Pericardium fibroblast (primary cell): ENCODE results near the gene FBXW10B. TPM values are rescaled to one million over a fixed set of nuclear protein-coding genes. Genes with fewer than 3 reads are reported as not detected.

ENCODE experiments used
- total RNA-seq: library from RNA; depleted of rRNA; stranded (reverse); fragments of >200 nt; gene quantifications from 2 replicates; pipeline ENCODE4 v1.2.3, GENCODE V29; 2015

The FBXW10B gene, protein sequence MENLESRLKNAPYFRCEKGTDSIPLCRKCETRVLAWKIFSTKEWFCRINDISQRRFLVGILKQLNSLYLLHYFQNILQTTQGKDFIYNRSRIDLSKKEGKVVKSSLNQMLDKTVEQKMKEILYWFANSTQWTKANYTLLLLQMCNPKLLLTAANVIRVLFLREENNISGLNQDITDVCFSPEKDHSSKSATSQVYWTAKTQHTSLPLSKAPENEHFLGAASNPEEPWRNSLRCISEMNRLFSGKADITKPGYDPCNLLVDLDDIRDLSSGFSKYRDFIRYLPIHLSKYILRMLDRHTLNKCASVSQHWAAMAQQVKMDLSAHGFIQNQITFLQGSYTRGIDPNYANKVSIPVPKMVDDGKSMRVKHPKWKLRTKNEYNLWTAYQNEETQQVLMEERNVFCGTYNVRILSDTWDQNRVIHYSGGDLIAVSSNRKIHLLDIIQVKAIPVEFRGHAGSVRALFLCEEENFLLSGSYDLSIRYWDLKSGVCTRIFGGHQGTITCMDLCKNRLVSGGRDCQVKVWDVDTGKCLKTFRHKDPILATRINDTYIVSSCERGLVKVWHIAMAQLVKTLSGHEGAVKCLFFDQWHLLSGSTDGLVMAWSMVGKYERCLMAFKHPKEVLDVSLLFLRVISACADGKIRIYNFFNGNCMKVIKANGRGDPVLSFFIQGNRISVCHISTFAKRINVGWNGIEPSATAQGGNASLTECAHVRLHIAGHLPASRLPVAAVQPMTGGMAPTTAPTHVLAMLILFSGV
- total RNA-seq = not detected in 2 replicates

DNA sequence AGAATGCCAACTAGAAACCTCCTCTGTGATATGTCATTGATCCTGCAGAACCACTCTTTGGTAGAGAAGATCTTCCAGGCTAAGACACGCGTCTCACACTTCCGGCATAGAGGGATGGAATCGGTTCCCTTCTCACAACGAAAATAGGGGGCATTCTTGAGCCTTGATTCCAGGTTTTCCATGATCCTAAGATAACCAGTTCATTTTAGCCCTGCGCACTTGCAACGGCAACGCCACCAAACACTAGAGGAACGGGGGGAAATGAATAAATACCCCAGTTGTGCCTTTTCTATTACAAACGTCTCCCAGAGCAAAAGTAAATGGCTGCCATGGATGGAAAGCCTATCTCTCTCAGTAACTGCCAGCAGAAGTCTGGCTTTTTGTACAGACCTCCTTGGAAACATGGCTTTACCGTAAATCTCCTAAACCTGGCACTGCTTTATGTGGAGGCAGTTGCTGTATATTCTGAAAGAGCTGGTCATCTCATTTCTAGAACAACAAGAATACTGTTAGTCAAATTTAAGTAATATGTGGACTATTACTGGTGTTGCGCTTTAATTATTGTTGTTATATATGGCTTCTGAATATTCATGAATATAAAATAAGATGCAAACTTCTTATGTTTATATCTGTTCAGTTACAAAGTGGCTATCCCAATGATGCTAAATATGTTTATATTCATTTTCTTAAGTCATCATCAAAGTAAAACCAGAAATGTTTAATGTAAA, at the start of gene FBXW10B:
Gene FBXW10B, minus strand, starts transcription at position 374 of the 728 bp plus-strand sequence. Its CDS starts 192 bp downstream, at position 182.

Other genes starting within 250 kb of the FBXW10B start
- gene CDRT4, start 152.1 kb downstream of the FBXW10B start, total RNA-seq = 0.12 and 3.0 TPM in 2 replicates
- 0.77 and 3.0 TPM in 2 replicates for gene TVP23C, start 56.2 kb downstream of the FBXW10B start, total RNA-seq
- 18.1 and 24.9 TPM in 2 replicates for gene TRIM16, start 64.6 kb upstream of the FBXW10B start, total RNA-seq
- 26.8 and 40.4 TPM in 2 replicates for gene ZNF286A, start 80.0 kb upstream of the FBXW10B start, total RNA-seq
- gene TBC1D26, start 112.6 kb upstream of the FBXW10B start, total RNA-seq = not detected in 2 replicates